ENCODE results near the gene THSD1. TPM values are rescaled to one million over a fixed set of nuclear protein-coding genes. Genes with fewer than 3 reads are reported as not detected.

The THSD1 gene
- total RNA-seq, 1 donor from 2014 or later, result 19.5 TPM

- DNase-seq (ENCODE audit: low read depth) (no peak), FAIRE-seq (no peak)
- Histone ChIP-seq H3K36me3 (ENCODE audit: control insufficient read depth, insufficient read depth, low read length) (no peaks in the 10 kb centered on the region), H3K4me3 (ENCODE audit: low read depth, low read length) (peak overlapping the region; percentile 55), H3K27me3 (ENCODE audit: control insufficient read depth, insufficient read depth, low read length) (no peaks in the 10 kb centered on the region)
- no peak for TF ChIP-seq CTCF (IDR thresholded peaks at IDR 0.05; ENCODE audit: insufficient read depth, low read length, severe bottlenecking)
These were observed 604 bp downstream of the THSD1 start for GRCh38 chr13:52405369-52405766.

GRCh38 chr13:52399708-52400107 lies 6.3 kb downstream of the THSD1 start:
- H3K4me3 ChIP-seq (ENCODE audit: low read depth, low read length), result no peak overlapping the region
- DNase-seq (ENCODE audit: low read depth), result peak; percentile 52
- no peaks in the 10 kb centered on the region for H3K27me3 ChIP-seq (ENCODE audit: control insufficient read depth, insufficient read depth, low read length)
- no peak for FAIRE-seq
- TF ChIP-seq CTCF (IDR thresholded peaks at IDR 0.05; ENCODE audit: insufficient read depth, low read length, severe bottlenecking), result peak; percentile 21
- H3K36me3 ChIP-seq (ENCODE audit: control insufficient read depth, insufficient read depth, low read length), result peaks cover 13% of the 10 kb centered on the region

- H3K4me3 ChIP-seq (ENCODE audit: low read depth, low read length), result no peak overlapping the region
- H3K36me3 ChIP-seq (ENCODE audit: control insufficient read depth, insufficient read depth, low read length), result peaks cover 13% of the 10 kb centered on the region
- DNase-seq (ENCODE audit: low read depth) (no peak), FAIRE-seq (no peak)
- TF ChIP-seq CTCF (IDR thresholded peaks at IDR 0.05; ENCODE audit: insufficient read depth, low read length, severe bottlenecking), result no peak
- H3K27me3 ChIP-seq (ENCODE audit: control insufficient read depth, insufficient read depth, low read length), result no peaks in the 10 kb centered on the region
These were observed 6.9 kb downstream of the THSD1 start for GRCh38 chr13:52399046-52399445.

- H3K36me3 ChIP-seq (ENCODE audit: control insufficient read depth, insufficient read depth, low read length), result peaks cover 13% of the 10 kb centered on the region
- no peak overlapping the region for H3K4me3 ChIP-seq (ENCODE audit: low read depth, low read length)
- TF ChIP-seq CTCF (IDR thresholded peaks at IDR 0.05; ENCODE audit: insufficient read depth, low read length, severe bottlenecking), result no peak
- DNase-seq (ENCODE audit: low read depth) (no peak), FAIRE-seq (no peak)
- no peaks in the 10 kb centered on the region for H3K27me3 ChIP-seq (ENCODE audit: control insufficient read depth, insufficient read depth, low read length)
These were observed 10.3 kb downstream of the THSD1 start for GRCh38 chr13:52395704-52396103.

- H3K36me3 ChIP-seq (ENCODE audit: control insufficient read depth, insufficient read depth, low read length), result peaks cover 13% of the 10 kb centered on the region
- no peak for FAIRE-seq
These were observed 11.4 kb downstream of the THSD1 start for GRCh38 chr13:52394586-52394985.

More at GRCh38 chr13:52394586-52394985, 11.4 kb downstream of the THSD1 start:
- no peak for TF ChIP-seq CTCF (IDR thresholded peaks at IDR 0.05; ENCODE audit: insufficient read depth, low read length, severe bottlenecking)
- DNase-seq (ENCODE audit: low read depth), result no peak
- no peak overlapping the region for H3K4me3 ChIP-seq (ENCODE audit: low read depth, low read length)
- H3K27me3 ChIP-seq (ENCODE audit: control insufficient read depth, insufficient read depth, low read length), result no peaks in the 10 kb centered on the region

Data from bronchial epithelial cell (primary cell).